ENCODE results near the gene ING2. TPM values are rescaled to one million over a fixed set of nuclear protein-coding genes. Genes with fewer than 3 reads are reported as not detected.

Gene ING2
- total and polyA plus RNA-seq, 10 of the 15 experiments (the other 5 are each of a cell fraction or from before 2014, with no cell fraction given) = 3.3 to 16.1 (median 10.9) TPM

DNA sequence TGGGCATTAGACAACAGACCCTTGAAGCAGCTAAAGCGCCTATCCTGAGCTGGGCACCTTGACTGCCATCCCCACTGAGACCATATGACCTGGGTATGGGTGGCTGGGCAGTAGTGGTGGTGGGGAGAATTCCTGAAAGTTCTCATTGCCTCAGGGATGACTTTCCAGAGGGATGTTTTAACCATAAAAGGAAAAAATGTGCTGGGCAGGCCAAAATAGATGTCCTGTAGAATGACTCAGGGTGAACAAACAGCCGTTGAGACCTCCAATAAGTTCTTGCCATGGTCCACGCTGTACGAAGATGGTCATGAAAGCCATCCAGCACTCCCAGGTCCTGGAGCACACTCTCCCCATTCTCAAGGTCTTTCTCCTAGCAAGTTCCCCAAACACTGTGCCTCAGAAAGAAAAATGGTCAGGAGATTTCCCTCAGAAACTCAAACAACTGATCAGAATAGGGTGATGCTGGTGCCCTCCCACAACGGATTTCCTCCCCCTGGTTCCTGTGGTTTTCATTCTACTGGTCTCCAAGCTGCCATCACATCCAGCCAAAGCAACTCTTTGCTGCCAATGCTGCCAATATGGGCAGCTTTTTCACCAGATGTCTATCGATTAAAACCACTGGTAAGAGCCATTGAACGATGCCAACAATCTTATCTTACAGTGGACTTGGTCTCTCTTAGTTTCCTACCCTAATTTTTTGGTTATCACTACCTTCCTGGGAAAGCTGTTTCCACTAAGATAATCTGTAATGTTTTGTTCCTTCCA is 49.2 kb upstream of the ING2 start:
- no peak overlapping the region for H3K9ac ChIP-seq (ENCODE audit: control insufficient read depth, insufficient read depth, low read length)
- no peak overlapping the region for H3K4me3 ChIP-seq
- ATAC-seq = no peak
- no TSS peak for BruUV-seq (replicated peaks)
- no peak for FAIRE-seq
- no peaks in the 10 kb centered on the region for H3K79me2 ChIP-seq (ENCODE audit: control insufficient read depth, insufficient read depth, low read length)
- in situ Hi-C loops (cut with MboI) (no loop called here), intact Hi-C loops (cut with micrococcal nuclease; ENCODE audit: unreplicated experiment) (no loop called here)
- WGBS (ENCODE audit: insufficient coverage, insufficient replicate concordance, low lambda C conversion rate, missing lambda C conversion rate) = 74% methylated on average over 6 of the region's 7 CpGs
- CTCF ChIA-PET = no interaction called here
- H4K20me1 ChIP-seq (ENCODE audit: control insufficient read depth, insufficient read depth) = no peaks in the 10 kb centered on the region
- no peak for TF ChIP-seq FOXK2 (IDR thresholded peaks at IDR 0.05)
- no peak for TF ChIP-seq NBN (IDR thresholded peaks at IDR 0.05)
- no peak for TF ChIP-seq IKZF1 (conservative IDR thresholded peaks at IDR 0.05)
- POLR2A ChIA-PET = no interaction called here
- no peak overlapping the region for H3K27ac ChIP-seq (ENCODE audit: control insufficient read depth, insufficient read depth)
- H3K27me3 ChIP-seq (replicated peaks in 1 of 2; ENCODE audit: control insufficient read depth in 2 of 2, insufficient read depth in 2 of 2, low read length in 1 of 2) = no peaks in the 10 kb centered on the region
- H2AFZ ChIP-seq (ENCODE audit: control insufficient read depth, low read depth, low read length) = no peak overlapping the region
- no peaks in the 10 kb centered on the region for H3K36me3 ChIP-seq (ENCODE audit: control insufficient read depth in 2 of 2, insufficient read depth in 2 of 2, low read length in 1 of 2)
- RAD21 ChIA-PET (ENCODE audit: unreplicated experiment) = no interaction called here
- SMC1A ChIA-PET (ENCODE audit: uncharacterized antibody, unreplicated experiment) = interaction anchor here (1.5 kb wide), 1 partner anchor 11 kb away, joined by 3 read pairs; the partner anchor contains the start of gene CDKN2AIP
- H3K4me2 ChIP-seq (ENCODE audit: control insufficient read depth, insufficient read depth) = no peak overlapping the region
- DNase-seq (ENCODE audit: low read depth, low spot score) = no peak
- no peaks in the 10 kb centered on the region for H3K9me3 ChIP-seq (replicated peaks; ENCODE audit: control insufficient read depth, insufficient read depth, low read length)
- H3K4me1 ChIP-seq (ENCODE audit: control insufficient read depth, insufficient read depth, low read length) = no peaks in the 10 kb centered on the region

- no peak overlapping the region for H3K9ac ChIP-seq (ENCODE audit: control insufficient read depth, insufficient read depth, low read length)
- in situ Hi-C loops (cut with MboI) (no loop called here), intact Hi-C loops (cut with micrococcal nuclease; ENCODE audit: unreplicated experiment) (no loop called here)
- H3K27ac ChIP-seq (ENCODE audit: control insufficient read depth, insufficient read depth) = no peak overlapping the region
- no peaks in the 10 kb centered on the region for H3K9me3 ChIP-seq (replicated peaks; ENCODE audit: control insufficient read depth, insufficient read depth, low read length)
- POLR2A ChIA-PET = no interaction called here
- SMC1A ChIA-PET (ENCODE audit: uncharacterized antibody, unreplicated experiment) = no interaction called here
- H3K36me3 ChIP-seq (ENCODE audit: control insufficient read depth in 2 of 2, insufficient read depth in 2 of 2, low read length in 1 of 2) = no peaks in the 10 kb centered on the region
- H3K27me3 ChIP-seq (replicated peaks in 1 of 2; ENCODE audit: control insufficient read depth in 2 of 2, insufficient read depth in 2 of 2, low read length in 1 of 2) = no peaks in the 10 kb centered on the region
- no TSS peak for BruUV-seq (replicated peaks)
- no peaks in the 10 kb centered on the region for H4K20me1 ChIP-seq (ENCODE audit: control insufficient read depth, insufficient read depth)
- no peak for DNase-seq (ENCODE audit: low read depth, low spot score)
- no peak for FAIRE-seq
- ATAC-seq = no peak
- H3K4me3 ChIP-seq = no peak overlapping the region
- no peaks in the 10 kb centered on the region for H3K79me2 ChIP-seq (ENCODE audit: control insufficient read depth, insufficient read depth, low read length)
- no peak overlapping the region for H3K4me2 ChIP-seq (ENCODE audit: control insufficient read depth, insufficient read depth)
- RAD21 ChIA-PET (ENCODE audit: unreplicated experiment) = no interaction called here
- no peak overlapping the region for H2AFZ ChIP-seq (ENCODE audit: control insufficient read depth, low read depth, low read length)
- H3K4me1 ChIP-seq (ENCODE audit: control insufficient read depth, insufficient read depth, low read length) = no peaks in the 10 kb centered on the region
- WGBS (ENCODE audit: insufficient coverage, insufficient replicate concordance, low lambda C conversion rate, missing lambda C conversion rate) = 85% methylated on average over 5 of the region's 5 CpGs
- CTCF ChIA-PET = no interaction called here
- no peak for TF ChIP-seq RCOR1 (conservative IDR thresholded peaks at IDR 0.05; ENCODE audit: low read depth, low read length)
- no peak for TF ChIP-seq IRF3 (IDR thresholded peaks at IDR 0.05)
- TF ChIP-seq USF2 (IDR thresholded peaks at IDR 0.05; ENCODE audit: borderline replicate concordance, low read depth, low read length) = no peak
- no peak for TF ChIP-seq HCFC1 (IDR thresholded peaks at IDR 0.05; ENCODE audit: low read length)
- TF ChIP-seq SMAD1 (IDR thresholded peaks at IDR 0.05; ENCODE audit: low read depth, partially characterized antibody) = no peak
- no peak for TF ChIP-seq POLR2A (IDR thresholded peaks at IDR 0.05; ENCODE audit: low read depth, low read length)
- TF ChIP-seq, protein P1, sequence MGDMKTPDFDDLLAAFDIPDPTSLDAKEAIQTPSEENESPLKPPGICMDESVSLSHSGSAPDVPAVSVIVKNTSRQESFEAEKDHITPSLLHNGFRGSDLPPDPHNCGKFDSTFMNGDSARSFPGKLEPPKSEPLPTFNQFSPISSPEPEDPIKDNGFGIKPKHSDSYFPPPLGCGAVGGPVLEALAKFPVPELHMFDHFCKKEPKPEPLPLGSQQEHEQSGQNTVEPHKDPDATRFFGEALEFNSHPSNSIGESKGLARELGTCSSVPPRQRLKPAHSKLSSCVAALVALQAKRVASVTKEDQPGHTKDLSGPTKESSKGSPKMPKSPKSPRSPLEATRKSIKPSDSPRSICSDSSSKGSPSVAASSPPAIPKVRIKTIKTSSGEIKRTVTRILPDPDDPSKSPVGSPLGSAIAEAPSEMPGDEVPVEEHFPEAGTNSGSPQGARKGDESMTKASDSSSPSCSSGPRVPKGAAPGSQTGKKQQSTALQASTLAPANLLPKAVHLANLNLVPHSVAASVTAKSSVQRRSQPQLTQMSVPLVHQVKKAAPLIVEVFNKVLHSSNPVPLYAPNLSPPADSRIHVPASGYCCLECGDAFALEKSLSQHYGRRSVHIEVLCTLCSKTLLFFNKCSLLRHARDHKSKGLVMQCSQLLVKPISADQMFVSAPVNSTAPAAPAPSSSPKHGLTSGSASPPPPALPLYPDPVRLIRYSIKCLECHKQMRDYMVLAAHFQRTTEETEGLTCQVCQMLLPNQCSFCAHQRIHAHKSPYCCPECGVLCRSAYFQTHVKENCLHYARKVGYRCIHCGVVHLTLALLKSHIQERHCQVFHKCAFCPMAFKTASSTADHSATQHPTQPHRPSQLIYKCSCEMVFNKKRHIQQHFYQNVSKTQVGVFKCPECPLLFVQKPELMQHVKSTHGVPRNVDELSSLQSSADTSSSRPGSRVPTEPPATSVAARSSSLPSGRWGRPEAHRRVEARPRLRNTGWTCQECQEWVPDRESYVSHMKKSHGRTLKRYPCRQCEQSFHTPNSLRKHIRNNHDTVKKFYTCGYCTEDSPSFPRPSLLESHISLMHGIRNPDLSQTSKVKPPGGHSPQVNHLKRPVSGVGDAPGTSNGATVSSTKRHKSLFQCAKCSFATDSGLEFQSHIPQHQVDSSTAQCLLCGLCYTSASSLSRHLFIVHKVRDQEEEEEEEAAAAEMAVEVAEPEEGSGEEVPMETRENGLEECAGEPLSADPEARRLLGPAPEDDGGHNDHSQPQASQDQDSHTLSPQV (IDR thresholded peaks at IDR 0.05) = no peak
- TF ChIP-seq TCF12 (IDR thresholded peaks at IDR 0.05; ENCODE audit: low read depth, low read length) = no peak
- no peak for TF ChIP-seq CEBPB (IDR thresholded peaks at IDR 0.05; ENCODE audit: borderline replicate concordance in 1 of 2, low read depth in 2 of 2, low read length in 2 of 2)
These were observed 46.9 kb upstream of the ING2 start for GRCh38 chr4:183458005-183458404.
